SJSA1 (cell line): ENCODE data around the gene UGT1A6. TPM values are rescaled to one million over a fixed set of nuclear protein-coding genes. Genes with fewer than 3 reads are reported as not detected.
"Not testable (repeated sequence)": the region's sequence is repeated elsewhere in the genome, so short reads cannot be mapped to it uniquely, and the experiment has no call there.

Source experiments
- DNase-seq, 2 experiments: peaks; one replicate each; pipeline ENCODE4 v3.0.0-alpha.2; 2015 to 2020; ENCODE audit warnings: low spot score in 2 of 2, low read depth in 1 of 2
- H3K27ac ChIP-seq: fragments of 250-450 bp; sonication (Bioruptor Pico); 2 replicates; pipeline ENCODE4 v1.5.1; 2020; ENCODE audit warnings: mild to moderate bottlenecking, moderate library complexity
- H3K27me3 ChIP-seq: fragments of 250-450 bp; sonication (Bioruptor Pico); replicated peaks from 2 replicates; pipeline ENCODE4 v1.5.1; 2020; ENCODE audit warnings: mild to moderate bottlenecking, moderate library complexity
- H3K36me3 ChIP-seq: fragments of 250-450 bp; sonication (Bioruptor Pico); 2 replicates; pipeline ENCODE4 v1.5.1; 2020; ENCODE audit warnings: mild to moderate bottlenecking
- H3K4me1 ChIP-seq: fragments of 250-450 bp; sonication (Bioruptor Pico); replicated peaks from 2 replicates; pipeline ENCODE4 v1.6.1; 2021; ENCODE audit warnings: mild to moderate bottlenecking
- H3K4me3 ChIP-seq: fragments of 250-450 bp; sonication (Bioruptor Pico); 2 replicates; pipeline ENCODE4 v1.5.1; 2020; ENCODE audit warnings: mild to moderate bottlenecking
- H3K9me3 ChIP-seq: fragments of 250-450 bp; sonication (Bioruptor Pico); replicated peaks from 2 replicates; pipeline ENCODE4 v1.5.1; 2020; ENCODE audit warnings: mild to moderate bottlenecking
- total RNA-seq: library from RNA; depleted of rRNA; stranded (reverse); fragments of >200 nt; shearing (Covaris generic); gene quantifications from 2 replicates; pipeline ENCODE4 v1.2.3, GENCODE V29; 2014

Gene UGT1A6
- total RNA-seq, 1 experiment from 2014 or later: not detected

DNA sequence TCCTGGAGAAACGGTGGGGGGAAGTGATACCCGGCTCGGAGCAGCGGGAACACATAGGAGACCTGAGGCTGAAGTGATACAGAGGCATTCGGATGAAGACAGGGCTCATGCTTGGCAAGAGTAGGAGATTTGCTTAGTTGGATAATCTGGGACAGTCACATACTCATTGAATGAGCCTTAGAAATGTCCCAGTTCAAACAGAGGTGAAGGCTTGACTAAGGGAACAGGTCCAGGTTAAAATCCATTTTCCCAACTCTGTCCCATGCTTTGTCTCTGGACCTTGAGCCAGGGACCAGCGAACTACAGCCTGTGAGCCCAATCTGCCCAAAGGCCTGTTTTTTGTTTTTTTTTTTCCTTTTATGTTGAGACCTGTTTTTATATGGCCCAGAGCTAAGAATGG, 1.3 kb downstream of the UGT1A6 start:
- no peaks in the 10 kb centered on the region for H3K9me3 ChIP-seq
- H3K36me3 ChIP-seq: no peaks in the 10 kb centered on the region
- no peak overlapping the region for H3K27ac ChIP-seq
- no peak for DNase-seq
- no peaks in the 10 kb centered on the region for H3K27me3 ChIP-seq
- no peak overlapping the region for H3K4me3 ChIP-seq
- no peaks in the 10 kb centered on the region; the same call in 1 of the 2 replicates for H3K4me1 ChIP-seq

GRCh38 chr2:233698740-233699139, 6.0 kb downstream of the UGT1A6 start:
- Histone ChIP-seq H3K4me1 (peaks cover 14% of the 10 kb centered on the region), H3K9me3 (no peaks in the 10 kb centered on the region), H3K27ac (no peak overlapping the region), H3K4me3 (no peak overlapping the region), H3K36me3 (no peaks in the 10 kb centered on the region), H3K27me3 (no peaks in the 10 kb centered on the region)
- no peak for DNase-seq

DNA sequence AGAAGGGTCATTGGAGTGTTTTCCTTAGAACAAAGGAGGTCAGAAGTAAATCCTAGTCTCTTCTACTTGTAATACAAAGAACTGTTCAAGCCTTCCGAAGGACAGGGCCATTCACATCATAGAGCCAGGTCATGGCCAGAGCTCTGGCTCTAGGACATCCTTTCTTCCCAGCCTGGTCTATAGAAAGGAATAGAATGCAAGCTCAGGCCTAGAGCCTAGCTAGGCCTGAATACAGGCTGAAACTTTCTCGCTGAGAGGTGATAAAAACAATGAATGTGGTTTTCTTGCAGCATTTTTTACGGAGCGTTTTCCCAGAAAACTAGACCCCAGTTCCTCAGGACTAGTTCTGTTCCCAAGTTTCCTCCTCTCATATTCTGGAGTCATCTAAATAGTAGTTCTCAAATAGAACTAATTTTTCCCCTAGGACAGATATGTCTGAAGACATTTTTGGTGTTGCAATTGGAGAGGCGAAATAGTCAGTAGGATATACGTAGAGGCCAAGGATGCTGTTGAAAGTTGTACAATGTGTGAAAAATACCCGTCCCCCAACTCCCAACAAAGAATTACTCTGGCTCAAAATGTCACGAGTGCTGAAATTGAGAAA, 6.8 kb downstream of the UGT1A6 start:
- Histone ChIP-seq H3K27me3 (no peaks in the 10 kb centered on the region), H3K4me1 (peaks cover 14% of the 10 kb centered on the region), H3K36me3 (no peaks in the 10 kb centered on the region), H3K9me3 (no peaks in the 10 kb centered on the region), H3K27ac (peak overlapping the region; percentile 98), H3K4me3 (no peak overlapping the region)
- no peak for DNase-seq

DNA sequence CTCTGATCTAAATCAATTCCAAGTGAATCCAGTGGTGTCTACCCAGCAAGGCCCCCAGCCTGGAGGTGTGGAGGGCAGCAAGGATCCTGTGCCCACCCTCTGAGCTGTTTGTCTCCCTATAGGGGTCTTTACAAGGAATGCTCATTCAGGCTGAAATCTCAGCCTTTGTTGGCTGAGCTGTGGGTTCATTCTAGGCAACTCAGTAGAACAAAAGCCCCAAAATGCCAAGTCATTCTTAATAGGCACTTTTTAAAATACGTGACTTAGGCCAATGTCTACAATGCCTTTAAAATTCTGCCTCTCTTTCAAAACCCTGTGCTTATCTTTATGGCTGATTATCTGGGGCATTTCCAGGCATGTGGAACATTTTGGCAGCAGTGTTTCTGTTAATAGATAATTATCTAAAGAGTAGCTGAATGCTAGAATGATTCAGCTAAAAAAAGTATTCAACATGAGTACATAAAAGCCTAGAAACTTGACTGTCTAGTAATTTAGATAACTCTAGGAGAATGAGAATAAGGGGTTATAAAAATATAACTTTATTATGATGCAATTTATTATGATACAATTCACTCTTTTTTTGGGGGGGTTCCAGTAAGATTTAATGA, 7.4 kb downstream of the UGT1A6 start:
- Histone ChIP-seq H3K4me1 (peaks cover 14% of the 10 kb centered on the region), H3K36me3 (no peaks in the 10 kb centered on the region), H3K4me3 (no peak overlapping the region), H3K27ac (peak overlapping the region; percentile 98), H3K9me3 (no peaks in the 10 kb centered on the region), H3K27me3 (no peaks in the 10 kb centered on the region)
- peak in 1 of 2 experiments; percentile 63 for DNase-seq

- not testable (repeated sequence) for DNase-seq, H3K9me3 ChIP-seq, H3K27me3 ChIP-seq, H3K4me3 ChIP-seq, H3K36me3 ChIP-seq
- Histone ChIP-seq H3K4me1 (peaks cover 14% of the 10 kb centered on the region), H3K27ac (peak overlapping the region; percentile 98)
These were observed 8.2 kb downstream of the UGT1A6 start for GRCh38 chr2:233700842-233701241.

GRCh38 chr2:233702238-233702637, 9.5 kb downstream of the UGT1A6 start:
- Histone ChIP-seq H3K27me3 (no peaks in the 10 kb centered on the region), H3K4me3 (no peak overlapping the region), H3K36me3 (no peaks in the 10 kb centered on the region), H3K4me1 (peaks cover 27% of the 10 kb centered on the region), H3K9me3 (no peaks in the 10 kb centered on the region), H3K27ac (no peak overlapping the region)
- DNase-seq: no peak

DNA sequence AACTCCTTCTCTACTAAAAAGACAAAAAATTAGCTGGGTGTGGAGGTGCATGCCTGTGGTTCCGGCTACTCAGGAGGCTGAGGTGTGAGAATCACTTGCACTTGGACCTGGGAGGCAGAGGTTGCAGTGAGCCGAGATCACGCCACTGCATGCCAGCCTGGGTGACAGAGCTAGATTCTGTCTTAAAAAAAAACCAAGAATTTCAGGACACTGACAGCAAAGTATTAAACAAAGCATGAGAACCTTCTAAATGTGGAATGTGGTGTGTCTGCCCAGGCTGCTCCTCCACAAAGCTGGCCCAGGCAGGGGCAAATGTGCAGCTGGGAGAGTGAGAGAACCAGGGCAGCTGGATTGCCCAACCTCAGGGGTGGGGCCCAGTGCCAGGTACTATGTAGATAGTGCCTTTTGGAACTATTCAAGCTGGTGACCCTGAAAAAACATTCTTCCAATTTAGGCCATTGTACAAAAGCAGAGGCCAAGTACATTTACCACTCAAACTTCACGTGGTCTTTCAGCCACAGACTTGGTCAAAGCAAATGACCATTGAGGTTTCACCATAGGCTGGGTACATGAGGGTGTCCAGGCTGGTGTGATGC, 13.3 kb downstream of the UGT1A6 start:
- no peak for DNase-seq
- no peaks in the 10 kb centered on the region for H3K27me3 ChIP-seq
- H3K36me3 ChIP-seq: no peaks in the 10 kb centered on the region
- no peak overlapping the region for H3K4me3 ChIP-seq
- H3K9me3 ChIP-seq: no peaks in the 10 kb centered on the region
- H3K27ac ChIP-seq: no peak overlapping the region
- H3K4me1 ChIP-seq: peaks cover 30% of the 10 kb centered on the region

GRCh38 chr2:233706720-233707119, 14.0 kb downstream of the UGT1A6 start:
- no peaks in the 10 kb centered on the region for H3K27me3 ChIP-seq
- no peaks in the 10 kb centered on the region for H3K9me3 ChIP-seq
- H3K4me1 ChIP-seq: peaks cover 33% of the 10 kb centered on the region
- no peak overlapping the region for H3K4me3 ChIP-seq
- no peak overlapping the region for H3K27ac ChIP-seq
- no peak for DNase-seq
- H3K36me3 ChIP-seq: no peaks in the 10 kb centered on the region

- DNase-seq: peak in 1 of 2 experiments; percentile 50
- H3K4me3 ChIP-seq: no peak overlapping the region
- H3K4me1 ChIP-seq: peaks cover 33% of the 10 kb centered on the region
- H3K9me3 ChIP-seq: no peaks in the 10 kb centered on the region
- no peaks in the 10 kb centered on the region for H3K27me3 ChIP-seq
- no peaks in the 10 kb centered on the region for H3K36me3 ChIP-seq
- H3K27ac ChIP-seq: peak overlapping the region; percentile 33
These were observed 15.4 kb downstream of the UGT1A6 start for GRCh38 chr2:233707940-233708644.

DNA sequence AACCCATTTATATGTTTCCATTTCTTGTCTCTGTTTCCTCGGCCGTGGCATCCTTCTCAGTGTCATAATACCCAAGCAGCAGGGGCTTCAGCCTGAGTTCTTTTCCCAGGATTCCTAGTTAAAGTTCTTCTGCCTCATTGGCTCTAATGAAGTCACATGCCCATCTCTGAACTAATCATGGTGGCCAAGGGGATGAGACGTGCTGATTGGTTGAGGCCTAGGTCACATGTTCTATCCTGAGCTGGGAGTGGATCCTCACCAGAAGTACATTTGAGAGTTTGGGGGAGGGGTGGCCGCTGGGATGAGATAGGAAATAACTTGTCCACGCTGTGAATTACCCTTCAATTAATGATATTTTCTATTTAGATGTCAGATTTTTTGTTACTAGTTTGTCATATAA, 16.3 kb downstream of the UGT1A6 start:
- no peak for DNase-seq
- no peak overlapping the region for H3K4me3 ChIP-seq
- H3K36me3 ChIP-seq: no peaks in the 10 kb centered on the region
- no peak overlapping the region for H3K27ac ChIP-seq
- no peaks in the 10 kb centered on the region for H3K27me3 ChIP-seq
- H3K4me1 ChIP-seq: peaks cover 33% of the 10 kb centered on the region
- no peaks in the 10 kb centered on the region for H3K9me3 ChIP-seq

DNA sequence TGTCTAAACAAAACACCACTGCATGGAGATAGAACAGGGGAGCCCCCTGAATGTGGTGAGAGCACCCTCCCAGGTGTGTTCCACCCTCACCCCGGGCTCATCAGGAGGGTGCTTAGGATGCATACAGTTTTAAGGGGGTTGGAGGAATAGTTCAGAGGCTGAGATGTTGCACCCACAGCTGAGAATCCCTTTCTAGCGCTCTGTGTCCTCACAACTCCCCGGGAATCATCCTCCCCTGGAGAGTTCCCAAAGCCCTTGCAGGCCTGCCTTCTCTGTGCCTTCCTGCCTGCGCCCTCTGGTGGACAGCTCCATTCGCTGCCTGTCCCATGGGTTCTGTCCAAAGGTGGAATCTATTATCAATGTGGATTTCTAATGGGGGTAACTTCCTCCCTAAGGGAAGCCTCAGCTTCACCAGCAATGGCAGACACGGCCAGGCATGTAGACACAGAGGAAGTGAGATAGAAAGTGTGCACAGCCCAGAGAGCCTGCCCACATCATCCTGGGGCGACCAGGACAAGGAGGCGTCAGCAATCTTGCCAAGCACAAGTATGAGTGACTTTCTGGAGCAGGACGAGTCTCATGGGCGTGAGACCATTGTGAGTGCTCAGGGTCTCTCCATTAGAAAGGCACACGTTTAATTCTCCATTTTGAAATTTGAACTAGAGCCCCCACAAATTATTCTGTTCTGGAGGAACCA, 18.8 kb downstream of the UGT1A6 start:
- no peak overlapping the region for H3K4me3 ChIP-seq
- H3K9me3 ChIP-seq: no peaks in the 10 kb centered on the region
- H3K4me1 ChIP-seq: peaks cover 28% of the 10 kb centered on the region
- H3K36me3 ChIP-seq: no peaks in the 10 kb centered on the region
- H3K27ac ChIP-seq: no peak overlapping the region
- peak; percentile 63 to 83 for DNase-seq
- no peaks in the 10 kb centered on the region for H3K27me3 ChIP-seq

- Histone ChIP-seq H3K9me3 (no peaks in the 10 kb centered on the region), H3K4me1 (peaks cover 17% of the 10 kb centered on the region), H3K4me3 (no peak within 1 kb of the TSS), H3K27me3 (no peaks in the 10 kb centered on the region), H3K36me3 (no peaks in the 10 kb centered on the region), H3K27ac (no peak within 1 kb of the TSS)
- DNase-seq: no peak
These were observed 20.0 kb downstream of the UGT1A6 start, which contains the start of gene UGT1A5 for GRCh38 chr2:233712611-233713261. TSS of gene UGT1A5 (plus strand) at chr2:233712907. CDS start at chr2:233712992, 85 bp downstream.

DNA sequence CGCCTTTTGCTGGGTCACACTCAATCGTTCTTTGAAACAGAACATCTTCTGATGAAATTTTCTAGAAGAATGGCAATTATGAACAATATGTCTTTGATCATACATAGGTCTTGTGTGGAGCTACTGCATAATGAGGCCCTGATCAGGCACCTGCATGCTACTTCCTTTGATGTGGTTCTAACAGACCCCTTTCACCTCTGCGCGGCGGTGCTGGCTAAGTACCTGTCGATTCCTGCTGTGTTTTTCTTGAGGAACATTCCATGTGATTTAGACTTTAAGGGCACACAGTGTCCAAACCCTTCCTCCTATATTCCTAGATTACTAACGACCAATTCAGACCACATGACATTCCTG, 20.5 kb downstream of the UGT1A6 start:
- Histone ChIP-seq H3K27ac (no peak overlapping the region), H3K4me3 (no peak overlapping the region), H3K36me3 (no peaks in the 10 kb centered on the region), H3K4me1 (peaks cover 12% of the 10 kb centered on the region), H3K27me3 (no peaks in the 10 kb centered on the region), H3K9me3 (no peaks in the 10 kb centered on the region)
- no peak for DNase-seq
